ACC112 (cell line): Measurements from ENCODE around the gene GAS5.
A peak's percentile ranks its signal among the peaks of the same experiment; 100 is the strongest.
"Not testable (repeated sequence)": the region's sequence is repeated elsewhere in the genome, so short reads cannot be mapped to it uniquely, and the experiment has no call there.

ENCODE experiments used
- H2AFZ ChIP-seq: fragments of 200-600 bp; sonication (generic); one replicate; pipeline ENCODE4 v1.6.0; 2017; ENCODE audit warnings: antibody characterized with exemption, low read length; ENCODE audit not compliant: unreplicated experiment
- H3K27ac ChIP-seq: fragments of 200-600 bp; sonication (generic); 2 replicates; pipeline ENCODE4 v1.5.1; 2014; ENCODE audit warnings: low read depth, mild to moderate bottlenecking, antibody characterized with exemption, low read length, moderate library complexity
- H3K27me3 ChIP-seq: fragments of 200-600 bp; sonication (generic); 2 replicates; pipeline ENCODE4 v1.6.1; 2014; ENCODE audit warnings: mild to moderate bottlenecking, antibody characterized with exemption, low read length, moderate library complexity, mixed read lengths; ENCODE audit not compliant: insufficient read depth
- H3K36me3 ChIP-seq: fragments of 200-600 bp; sonication (generic); 2 replicates; pipeline ENCODE4 v1.6.1; 2016; ENCODE audit warnings: mild to moderate bottlenecking, antibody characterized with exemption, low read length, moderate library complexity, mixed read lengths; ENCODE audit not compliant: insufficient read depth
- H3K4me1 ChIP-seq: fragments of 200-600 bp; sonication (generic); one replicate; pipeline ENCODE4 v1.6.1; 2016; ENCODE audit warnings: low read length, mixed read lengths; ENCODE audit not compliant: insufficient read depth, unreplicated experiment, control insufficient read depth
- H3K4me3 ChIP-seq: fragments of 200-600 bp; sonication (generic); 2 replicates; pipeline ENCODE4 v1.5.1; 2014; ENCODE audit warnings: mild to moderate bottlenecking, low read depth, low read length
- H3K79me2 ChIP-seq: fragments of 200-600 bp; sonication (generic); one replicate; pipeline ENCODE4 v1.6.0; 2016; ENCODE audit warnings: low read length; ENCODE audit not compliant: control insufficient read depth, unreplicated experiment, insufficient read depth

The GAS5 gene

GRCh38 chr1:173862146-173862768, 5.5 kb downstream of the GAS5 start:
- Histone ChIP-seq H3K27ac (0 out of 2 replicates have a peak overlapping the region, but pooled peaks have one; percentile 66), H3K79me2 (peaks cover 31% of the 10 kb centered on the region), H3K36me3 (peaks cover 54% of the 10 kb centered on the region), H3K4me1 (peaks cover 18% of the 10 kb centered on the region)
- not testable (repeated sequence) for H3K27me3 ChIP-seq, H2AFZ ChIP-seq, H3K4me3 ChIP-seq

GRCh38 chr1:173861731-173862145, 6.1 kb downstream of the GAS5 start:
- Histone ChIP-seq H3K4me1 (peaks cover 18% of the 10 kb centered on the region), H2AFZ (no peak overlapping the region), H3K27me3 (no peaks in the 10 kb centered on the region), H3K27ac (no peak overlapping the region), H3K79me2 (peaks cover 26% of the 10 kb centered on the region), H3K4me3 (no peak overlapping the region), H3K36me3 (peaks cover 49% of the 10 kb centered on the region)

GRCh38 chr1:173860065-173860464, 7.7 kb downstream of the GAS5 start:
- H3K4me1 ChIP-seq: peaks cover 10% of the 10 kb centered on the region
- no peak overlapping the region for H3K4me3 ChIP-seq
- H3K27ac ChIP-seq: no peak overlapping the region
- no peaks in the 10 kb centered on the region for H3K27me3 ChIP-seq
- H3K36me3 ChIP-seq: peaks cover 36% of the 10 kb centered on the region
- H2AFZ ChIP-seq: no peak overlapping the region
- H3K79me2 ChIP-seq: peaks cover 9% of the 10 kb centered on the region

GRCh38 chr1:173859547-173859946, 8.2 kb downstream of the GAS5 start:
- H3K4me3 ChIP-seq, H3K27ac ChIP-seq, H3K27me3 ChIP-seq, H3K4me1 ChIP-seq, H2AFZ ChIP-seq, H3K79me2 ChIP-seq: not testable (repeated sequence)
- H3K36me3 ChIP-seq: peaks cover 34% of the 10 kb centered on the region

- peaks cover 19% of the 10 kb centered on the region for H3K36me3 ChIP-seq
- peak overlapping the region; percentile 13 for H3K27ac ChIP-seq
- H3K79me2 ChIP-seq: no peaks in the 10 kb centered on the region
- peaks cover 10% of the 10 kb centered on the region for H3K4me1 ChIP-seq
- no peaks in the 10 kb centered on the region for H3K27me3 ChIP-seq
- H3K4me3 ChIP-seq: no peak overlapping the region
- no peak overlapping the region for H2AFZ ChIP-seq
Measured at GRCh38 chr1:173857363-173857917, 10.3 kb downstream of the GAS5 start.

- H3K36me3 ChIP-seq: peaks cover 19% of the 10 kb centered on the region
- peaks cover 10% of the 10 kb centered on the region for H3K4me1 ChIP-seq
- H3K4me3 ChIP-seq: no peak overlapping the region
- H2AFZ ChIP-seq: no peak overlapping the region
- H3K79me2 ChIP-seq: no peaks in the 10 kb centered on the region
- H3K27ac ChIP-seq: peak overlapping the region; percentile 13
- H3K27me3 ChIP-seq: no peaks in the 10 kb centered on the region
Measured at GRCh38 chr1:173856903-173857302, 10.9 kb downstream of the GAS5 start.

- Histone ChIP-seq H3K4me1 (peaks cover 10% of the 10 kb centered on the region), H3K36me3 (peaks cover 19% of the 10 kb centered on the region), H2AFZ (no peak overlapping the region), H3K27ac (no peak overlapping the region), H3K4me3 (no peak overlapping the region), H3K27me3 (no peaks in the 10 kb centered on the region), H3K79me2 (no peaks in the 10 kb centered on the region)
Measured at GRCh38 chr1:173856014-173856413, 11.8 kb downstream of the GAS5 start.

GRCh38 chr1:173853074-173853473, 14.7 kb downstream of the GAS5 start:
- H3K27ac ChIP-seq: peak overlapping the region; percentile 30; the same call in 1 of the 2 replicates
- H3K4me3 ChIP-seq: no peak overlapping the region
- no peaks in the 10 kb centered on the region for H3K79me2 ChIP-seq
- H3K27me3 ChIP-seq: no peaks in the 10 kb centered on the region
- H2AFZ ChIP-seq: no peak overlapping the region
- H3K36me3 ChIP-seq: peaks cover 14% of the 10 kb centered on the region; the same call in 1 of the 2 replicates
- H3K4me1 ChIP-seq: peaks cover 10% of the 10 kb centered on the region

- Histone ChIP-seq H3K4me3 (no peak overlapping the region), H3K36me3 (peaks cover 9% of the 10 kb centered on the region; the same call in 1 of the 2 replicates), H3K79me2 (no peaks in the 10 kb centered on the region), H2AFZ (no peak overlapping the region), H3K27me3 (no peaks in the 10 kb centered on the region), H3K4me1 (peaks cover 10% of the 10 kb centered on the region), H3K27ac (no peak overlapping the region)
Measured at GRCh38 chr1:173852105-173852504, 15.7 kb downstream of the GAS5 start.

- no peaks in the 10 kb centered on the region for H3K79me2 ChIP-seq
- H3K4me1 ChIP-seq: peaks cover 8% of the 10 kb centered on the region
- H3K27me3 ChIP-seq: no peaks in the 10 kb centered on the region
- H3K4me3 ChIP-seq: no peak overlapping the region
- peaks cover 14% of the 10 kb centered on the region for H3K36me3 ChIP-seq
- H3K27ac ChIP-seq: no peak overlapping the region
- no peak overlapping the region for H2AFZ ChIP-seq
Measured at GRCh38 chr1:173832748-173833147, 35.0 kb downstream of the GAS5 start.

- H3K4me3 ChIP-seq: 0 out of 2 replicates have a peak overlapping the region, but pooled peaks have one; percentile 12
- no peak overlapping the region for H2AFZ ChIP-seq
- no peaks in the 10 kb centered on the region for H3K27me3 ChIP-seq
- peaks cover 30% of the 10 kb centered on the region for H3K4me1 ChIP-seq
- no peak overlapping the region for H3K27ac ChIP-seq
- peaks cover 24% of the 10 kb centered on the region for H3K79me2 ChIP-seq
- peaks cover 7% of the 10 kb centered on the region for H3K36me3 ChIP-seq
Measured at GRCh38 chr1:173827611-173828010, 40.2 kb downstream of the GAS5 start.
